ENCODE measurements around the gene EMSY. TPM values are rescaled to one million over a fixed set of nuclear protein-coding genes. Genes with fewer than 3 reads are reported as not detected.

Gene EMSY
- polyA plus RNA-seq, 1 of the 3 experiments (the other 2 are of a cell fraction), result 11.1 TPM

GRCh38 chr11:76574406-76574805, 129.6 kb downstream of the EMSY start (continued):
- TF ChIP-seq JUND (IDR thresholded peaks at IDR 0.05) (no peak), GABPA (IDR thresholded peaks at IDR 0.05; ENCODE audit: low read depth) (no peak)

- POLR2A ChIA-PET, result no interaction called here
- H3K9ac ChIP-seq, result no peak overlapping the region
- H3K9me2 ChIP-seq, result no peaks in the 10 kb centered on the region
- no peaks in the 10 kb centered on the region for H3K27me3 ChIP-seq (ENCODE audit: insufficient read depth)
- no peak for TF ChIP-seq TCF12 (IDR thresholded peaks at IDR 0.05)
- no peak for TF ChIP-seq ZBTB33 (IDR thresholded peaks at IDR 0.05; ENCODE audit: borderline replicate concordance, low read depth)
- TF ChIP-seq, protein P1, sequence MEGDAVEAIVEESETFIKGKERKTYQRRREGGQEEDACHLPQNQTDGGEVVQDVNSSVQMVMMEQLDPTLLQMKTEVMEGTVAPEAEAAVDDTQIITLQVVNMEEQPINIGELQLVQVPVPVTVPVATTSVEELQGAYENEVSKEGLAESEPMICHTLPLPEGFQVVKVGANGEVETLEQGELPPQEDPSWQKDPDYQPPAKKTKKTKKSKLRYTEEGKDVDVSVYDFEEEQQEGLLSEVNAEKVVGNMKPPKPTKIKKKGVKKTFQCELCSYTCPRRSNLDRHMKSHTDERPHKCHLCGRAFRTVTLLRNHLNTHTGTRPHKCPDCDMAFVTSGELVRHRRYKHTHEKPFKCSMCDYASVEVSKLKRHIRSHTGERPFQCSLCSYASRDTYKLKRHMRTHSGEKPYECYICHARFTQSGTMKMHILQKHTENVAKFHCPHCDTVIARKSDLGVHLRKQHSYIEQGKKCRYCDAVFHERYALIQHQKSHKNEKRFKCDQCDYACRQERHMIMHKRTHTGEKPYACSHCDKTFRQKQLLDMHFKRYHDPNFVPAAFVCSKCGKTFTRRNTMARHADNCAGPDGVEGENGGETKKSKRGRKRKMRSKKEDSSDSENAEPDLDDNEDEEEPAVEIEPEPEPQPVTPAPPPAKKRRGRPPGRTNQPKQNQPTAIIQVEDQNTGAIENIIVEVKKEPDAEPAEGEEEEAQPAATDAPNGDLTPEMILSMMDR (IDR thresholded peaks at IDR 0.05), result no peak
- TF ChIP-seq PBX3 (IDR thresholded peaks at IDR 0.05), result no peak
- no peak for TF ChIP-seq RFX5 (IDR thresholded peaks at IDR 0.05; ENCODE audit: low read length)
- no peak for TF ChIP-seq EZH2phosphoT487 (IDR thresholded peaks at IDR 0.05; ENCODE audit: borderline replicate concordance, low read depth)
- no peak for TF ChIP-seq GABPA (IDR thresholded peaks at IDR 0.05; ENCODE audit: low read depth)
- no peak for TF ChIP-seq SMC3 (IDR thresholded peaks at IDR 0.05; ENCODE audit: low read depth, low read length)
- no peak for TF ChIP-seq MEF2A (IDR thresholded peaks at IDR 0.05; ENCODE audit: borderline replicate concordance, low read depth)
- TF ChIP-seq NRF1 (IDR thresholded peaks at IDR 0.05; ENCODE audit: low read depth, low read length), result no peak
- TF ChIP-seq, protein P2, sequence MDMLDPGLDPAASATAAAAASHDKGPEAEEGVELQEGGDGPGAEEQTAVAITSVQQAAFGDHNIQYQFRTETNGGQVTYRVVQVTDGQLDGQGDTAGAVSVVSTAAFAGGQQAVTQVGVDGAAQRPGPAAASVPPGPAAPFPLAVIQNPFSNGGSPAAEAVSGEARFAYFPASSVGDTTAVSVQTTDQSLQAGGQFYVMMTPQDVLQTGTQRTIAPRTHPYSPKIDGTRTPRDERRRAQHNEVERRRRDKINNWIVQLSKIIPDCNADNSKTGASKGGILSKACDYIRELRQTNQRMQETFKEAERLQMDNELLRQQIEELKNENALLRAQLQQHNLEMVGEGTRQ (IDR thresholded peaks at IDR 0.05; ENCODE audit: borderline replicate concordance, low read depth, low read length), result no peak
- no peak overlapping the region for H3K4me2 ChIP-seq
- H3K79me2 ChIP-seq (ENCODE audit: insufficient read depth), result no peaks in the 10 kb centered on the region
- no peak for DNase-seq
- 80% methylated on average over 1 of the region's 1 CpG for WGBS (ENCODE audit: low lambda C conversion rate)
- H3K9me3 ChIP-seq, result no peaks in the 10 kb centered on the region
- H3K36me3 ChIP-seq (replicated peaks in 1 of 2; ENCODE audit: control insufficient read depth in 1 of 2, insufficient read depth in 2 of 2, low read length in 1 of 2), result no peaks in the 10 kb centered on the region
- H3F3A ChIP-seq (replicated peaks; ENCODE audit: insufficient read depth), result no peaks in the 10 kb centered on the region
- no peaks in the 10 kb centered on the region for H4K20me1 ChIP-seq (ENCODE audit: insufficient read depth)
- no peak overlapping the region for H3K27ac ChIP-seq (ENCODE audit: low read depth in 2 of 2, low read length in 1 of 2)
- CTCF ChIA-PET, result interaction anchor here (1.2 kb wide), 1 partner anchor 106 kb away, joined by 6 read pairs; no protein-coding TSS in a partner anchor
- no peak overlapping the region for H2AFZ ChIP-seq (ENCODE audit: low read depth)
- H3K4me3 ChIP-seq (ENCODE audit: low read depth in 2 of 2, low read length in 1 of 2), result no peak overlapping the region
- H3K4me1 ChIP-seq (ENCODE audit: control insufficient read depth in 1 of 2, insufficient read depth in 2 of 2, low read depth in 1 of 2, low read length in 1 of 2), result peaks cover 12 to 28% of the 10 kb centered on the region in 2 experiments
These were observed 130.1 kb downstream of the EMSY start for GRCh38 chr11:76574879-76575278.

Measured in SK-N-SH (cell line).